Measurements from ENCODE around the gene MACROD2. TPM values are rescaled to one million over a fixed set of nuclear protein-coding genes. Genes with fewer than 3 reads are reported as not detected.
"Not testable (repeated sequence)": the region's sequence is repeated elsewhere in the genome, so short reads cannot be mapped to it uniquely, and the experiment has no call there.

MACROD2 gene
- total RNA-seq, 1 donor from 2014 or later, result 0.13 TPM

DNA sequence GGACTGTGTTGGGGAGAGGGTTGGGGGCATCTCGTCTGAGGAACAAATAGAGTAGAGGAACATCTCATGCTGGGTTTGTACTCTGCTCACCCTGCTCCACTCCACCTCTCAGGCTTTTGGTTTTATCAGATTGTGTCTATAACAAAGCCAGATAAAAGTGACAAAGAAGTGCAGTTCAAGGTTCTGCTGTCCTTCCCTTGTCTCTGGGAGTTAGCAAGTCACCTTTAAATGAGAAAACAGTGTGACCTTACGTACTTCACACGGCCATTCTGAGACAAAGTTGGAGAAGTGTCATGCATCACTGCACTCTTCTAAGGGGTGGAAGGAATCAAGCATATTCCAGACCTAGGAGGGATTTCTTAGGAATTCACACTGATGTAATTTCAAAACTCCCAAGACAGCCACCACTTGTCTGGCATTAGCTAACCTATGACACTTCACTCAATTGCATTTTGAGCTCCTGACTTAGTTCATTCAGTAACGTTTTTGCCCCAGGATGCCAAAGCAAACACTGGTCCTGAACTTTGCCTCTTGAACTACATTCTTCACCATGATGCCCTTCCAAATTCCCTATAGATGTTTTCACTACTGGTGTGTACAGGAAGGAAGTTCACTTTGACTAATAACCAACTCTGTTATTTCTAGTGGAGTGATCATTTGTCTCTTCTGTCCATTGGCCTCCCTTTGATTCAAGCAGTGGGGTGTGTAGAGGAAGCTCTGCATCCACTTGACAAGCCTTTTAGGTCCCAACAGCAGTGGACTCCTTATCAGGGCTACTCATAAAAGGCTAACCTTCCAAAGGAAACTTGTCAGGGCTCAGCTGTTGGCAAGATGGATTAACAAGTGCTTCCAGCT lies 989.7 kb downstream of the MACROD2 start:
- DNase-seq (ENCODE audit: low read depth in 2 of 2), result peak; percentile 80 to 85

DNA sequence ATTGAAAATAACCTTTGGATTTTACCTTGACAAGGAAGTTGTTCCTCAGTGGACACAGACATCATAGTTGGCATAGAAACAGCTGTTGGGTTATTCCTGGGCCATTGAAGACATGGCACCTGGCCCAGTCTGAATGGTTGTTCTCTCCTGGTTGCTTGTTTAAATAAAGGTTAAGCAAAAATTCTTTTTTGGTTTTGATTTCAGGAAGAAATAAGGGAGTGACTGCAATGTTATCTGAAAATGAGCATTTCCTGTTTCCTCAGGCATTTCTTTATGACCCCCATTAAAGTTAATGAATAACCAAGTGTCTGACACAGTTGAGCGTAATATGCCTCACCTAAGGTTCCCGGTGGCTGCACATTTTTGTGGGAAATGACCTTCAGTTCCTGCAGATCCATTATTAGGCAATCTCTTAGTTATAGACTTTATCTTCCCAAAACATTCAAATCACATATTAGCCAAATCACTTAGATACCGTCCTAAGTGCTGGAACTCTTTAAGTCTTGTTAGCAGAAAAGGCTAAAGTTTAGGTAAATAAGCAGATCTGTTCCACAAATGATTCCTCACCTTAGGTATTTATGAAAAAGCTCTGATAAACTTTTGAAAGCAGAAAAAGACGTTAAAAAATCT lies 990.8 kb downstream of the MACROD2 start:
- DNase-seq (ENCODE audit: low read depth in 2 of 2), result peak; percentile 44 to 59

DNA sequence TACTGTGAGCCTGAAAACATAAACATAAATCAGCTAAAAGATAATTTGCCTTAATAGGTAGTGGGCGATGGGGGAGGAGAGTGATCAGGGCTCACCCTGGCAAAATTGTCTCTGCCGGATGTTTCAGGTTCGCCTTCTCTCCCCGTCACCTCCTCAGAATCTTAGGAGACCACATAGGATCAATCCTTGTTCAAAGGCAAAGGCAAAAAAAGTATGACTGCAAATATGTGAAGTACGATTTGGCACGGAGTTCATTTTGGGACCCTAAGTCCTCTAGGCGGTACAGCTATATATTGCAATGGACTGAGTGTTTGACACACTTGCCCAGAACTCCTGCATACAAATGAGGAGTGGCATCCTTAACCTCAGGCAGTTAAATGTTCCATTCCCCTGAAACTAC lies 991.3 kb downstream of the MACROD2 start:
- no peak for DNase-seq (ENCODE audit: low read depth in 2 of 2)

DNA sequence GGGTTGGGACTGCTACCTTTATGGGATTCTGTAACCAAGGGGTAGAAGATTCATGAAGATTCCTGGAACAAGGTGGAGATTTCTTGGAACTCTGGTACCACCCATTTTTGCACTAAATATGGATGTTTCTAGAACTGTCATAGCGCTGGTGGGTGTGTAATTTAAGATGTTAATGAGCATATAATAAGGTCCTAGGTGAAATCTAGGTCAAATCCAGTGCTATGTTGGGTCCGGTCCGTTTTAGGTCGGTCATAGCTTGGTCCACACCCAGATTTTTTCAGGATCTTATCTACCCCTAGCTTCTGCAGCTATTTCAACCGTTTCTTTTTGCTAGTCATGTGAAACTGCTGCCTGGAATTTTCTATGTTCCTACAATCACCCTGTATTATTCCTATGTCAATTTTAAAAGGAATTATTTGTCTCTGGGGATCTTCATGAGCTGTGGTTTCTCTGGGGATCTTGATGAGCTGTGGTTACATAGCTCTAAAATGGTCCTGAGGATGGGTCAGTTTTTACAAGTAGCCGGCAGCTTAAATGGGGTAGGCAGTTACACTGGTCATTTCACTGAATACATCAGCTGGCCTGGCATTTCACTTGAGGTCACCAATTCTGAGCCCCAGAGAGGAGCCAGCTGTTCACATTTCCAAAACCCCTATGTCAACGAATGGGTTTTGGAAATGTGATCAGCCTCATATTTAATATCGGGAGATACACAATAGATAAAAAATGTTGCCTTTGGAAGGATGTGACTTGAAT lies 994.4 kb downstream of the MACROD2 start:
- DNase-seq (ENCODE audit: low read depth in 2 of 2), result no peak

DNA sequence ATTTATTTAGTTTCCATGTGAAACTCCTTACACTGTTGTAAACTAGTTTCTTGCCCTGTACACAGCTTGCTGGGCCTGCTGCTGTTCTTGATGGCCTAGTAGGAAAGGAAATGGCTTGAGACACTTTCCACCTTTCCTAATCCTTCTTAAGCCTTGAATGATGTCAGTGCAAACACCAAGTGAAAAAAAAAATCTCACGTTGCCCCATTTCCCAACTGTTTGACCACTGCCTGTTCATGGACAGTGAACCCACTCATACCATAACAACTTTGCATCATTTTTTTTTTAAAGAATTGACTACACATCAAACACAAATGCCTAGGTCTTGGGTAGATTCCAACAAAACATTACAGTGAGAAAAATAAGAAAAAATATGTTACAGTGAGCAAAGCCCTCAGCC lies 995.7 kb downstream of the MACROD2 start:
- DNase-seq (ENCODE audit: low read depth in 2 of 2), result no peak

DNA sequence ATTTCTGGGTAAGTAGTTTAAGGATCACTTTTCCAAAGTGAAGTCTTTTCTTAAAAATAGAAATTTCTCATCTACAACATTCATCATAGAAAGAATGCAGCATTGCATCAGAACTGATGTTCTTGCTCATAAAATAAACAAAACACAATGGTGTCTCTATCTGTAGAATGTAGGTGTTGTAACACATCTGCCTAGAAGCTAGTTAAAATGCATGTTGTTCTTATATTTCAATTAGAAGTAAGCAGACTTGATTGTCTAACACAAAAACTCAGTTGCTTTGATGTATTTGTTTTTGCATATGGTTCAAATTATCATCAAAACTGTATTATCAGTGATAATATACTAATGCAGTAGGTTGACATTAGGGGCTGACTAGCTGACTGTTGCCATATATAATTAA lies 996.8 kb downstream of the MACROD2 start:
- no peak for DNase-seq (ENCODE audit: low read depth in 2 of 2)

DNA sequence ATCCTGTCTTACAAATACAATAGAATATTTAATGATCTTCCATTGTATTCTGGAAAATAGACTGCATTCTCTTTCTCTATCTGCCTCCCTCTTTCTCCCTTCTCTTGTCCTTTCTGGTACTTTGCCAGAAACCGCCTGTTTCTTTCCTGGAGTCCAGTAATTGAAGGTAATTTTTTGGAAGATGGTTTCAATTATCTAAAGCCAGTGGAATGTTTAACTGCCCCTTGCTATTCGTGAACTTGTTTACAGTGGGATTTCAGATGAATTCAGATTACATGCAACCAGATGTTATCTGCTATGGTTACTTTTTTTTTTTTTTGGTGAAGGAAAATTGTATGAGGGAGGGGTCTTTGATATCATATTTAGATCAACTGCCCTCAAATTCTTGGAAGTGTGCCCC lies 997.6 kb downstream of the MACROD2 start:
- DNase-seq (ENCODE audit: low read depth in 2 of 2), result no peak

DNA sequence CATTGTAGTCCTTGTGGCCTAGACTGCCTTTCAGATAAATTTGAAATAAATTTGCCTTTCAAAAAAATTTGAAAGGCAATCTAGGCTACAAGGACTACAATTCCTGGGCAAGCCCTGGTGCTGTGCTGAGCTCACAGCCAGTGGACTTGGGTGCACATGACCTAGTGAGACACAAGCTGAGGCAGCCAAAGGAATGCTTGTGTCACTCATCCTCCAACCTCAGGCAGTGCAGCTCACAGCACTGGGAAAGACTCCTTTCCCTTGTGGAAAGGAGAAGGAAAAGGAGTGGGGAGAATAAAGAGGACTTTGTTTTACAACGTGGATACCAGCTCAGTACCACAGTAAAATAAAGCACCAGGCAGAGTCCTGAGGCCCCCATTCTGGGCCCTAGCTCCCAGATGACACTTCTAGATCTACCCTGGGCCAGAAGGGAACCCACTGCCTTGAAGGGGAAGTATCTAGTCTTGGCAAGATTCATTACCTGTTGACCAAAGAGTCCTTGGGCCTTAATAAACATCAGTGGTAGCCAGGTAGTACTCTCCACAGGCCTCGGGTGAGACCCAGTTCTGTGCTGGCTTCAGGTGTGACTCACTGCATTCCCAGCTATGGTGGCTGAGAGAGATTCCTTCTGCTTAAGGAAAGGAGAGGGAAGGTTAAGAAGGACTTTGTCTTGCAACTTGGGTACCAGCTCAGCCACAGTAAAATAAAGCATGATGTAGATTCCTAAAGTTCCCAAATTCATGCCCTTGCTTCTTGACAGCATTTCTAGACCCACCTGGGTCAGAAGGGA lies 1001.8 kb downstream of the MACROD2 start:
- DNase-seq (ENCODE audit: low read depth in 2 of 2), result no peak

DNA sequence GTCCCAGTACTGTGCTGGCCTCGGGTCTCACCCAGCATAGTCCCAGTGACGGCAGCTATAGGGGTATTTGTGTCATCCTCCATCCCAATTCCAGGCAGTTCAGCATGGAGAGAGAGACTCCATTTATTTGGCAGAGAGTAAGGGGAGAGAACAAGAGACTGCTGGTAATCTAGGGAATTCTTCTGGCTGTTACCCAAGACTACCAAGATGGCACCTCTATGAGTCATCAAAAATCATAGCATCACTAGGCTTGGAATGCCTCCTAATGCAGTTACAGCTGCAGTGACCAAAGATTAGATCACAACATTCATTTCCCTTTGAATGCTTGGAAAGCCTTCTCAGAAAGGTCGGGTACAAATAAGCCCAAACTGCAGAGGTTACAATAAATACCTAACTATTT lies 1002.5 kb downstream of the MACROD2 start:
- peak in 1 of 2 donors; percentile 43 for DNase-seq (ENCODE audit: low read depth in 2 of 2)

DNA sequence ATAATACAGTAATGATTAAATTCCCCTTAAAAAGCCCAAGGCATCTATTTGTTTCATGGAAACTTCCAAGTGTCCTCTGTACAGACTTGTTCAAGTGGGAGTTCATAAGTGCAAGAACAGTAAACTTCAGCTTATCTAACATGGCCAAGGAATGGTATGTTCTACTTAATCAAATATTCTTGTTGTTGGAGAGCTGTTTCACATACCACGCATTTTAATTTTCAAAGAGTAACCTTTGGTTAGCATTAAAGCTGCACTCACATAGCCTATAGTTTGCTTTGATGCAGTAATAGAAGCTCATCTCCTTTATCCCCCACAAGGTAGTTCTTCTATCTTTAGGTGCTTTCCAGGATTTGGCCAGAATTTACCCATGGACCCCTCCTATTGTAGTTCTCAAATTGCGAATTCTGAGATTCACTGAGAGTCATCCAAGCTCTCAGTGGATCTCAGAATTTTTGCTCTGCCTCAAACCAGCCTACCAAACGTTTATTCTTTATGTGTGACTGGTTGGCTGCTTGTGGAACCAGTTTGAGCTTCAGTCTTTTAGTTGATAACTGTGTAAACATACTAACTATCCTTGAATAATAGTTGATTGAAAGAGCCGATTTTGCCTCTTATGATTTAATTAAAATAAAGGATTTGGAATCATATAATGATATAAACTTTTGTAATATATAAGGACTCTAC lies 1010.1 kb downstream of the MACROD2 start:
- DNase-seq (ENCODE audit: low read depth in 2 of 2), result no peak

DNA sequence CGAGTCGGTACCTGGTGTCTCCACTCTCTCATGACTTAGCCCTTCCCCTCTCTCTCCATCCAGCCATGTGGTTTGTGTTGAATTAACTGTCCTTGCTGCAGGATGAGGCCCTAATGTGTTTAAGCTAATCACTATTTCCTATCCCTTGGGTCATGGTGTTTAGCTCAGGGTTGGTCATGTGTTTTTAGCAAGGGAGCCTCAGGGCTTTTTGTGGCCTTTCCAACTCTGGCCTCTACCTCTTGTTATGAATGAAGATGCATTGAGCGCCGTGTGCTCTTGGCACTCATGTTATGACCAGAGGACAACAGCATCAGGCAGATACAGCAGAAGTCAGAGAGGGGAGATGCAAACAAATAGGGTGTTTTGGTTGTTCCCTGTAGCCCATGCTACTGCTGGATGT lies 1016.3 kb downstream of the MACROD2 start:
- no peak for DNase-seq (ENCODE audit: low read depth in 2 of 2)

DNA sequence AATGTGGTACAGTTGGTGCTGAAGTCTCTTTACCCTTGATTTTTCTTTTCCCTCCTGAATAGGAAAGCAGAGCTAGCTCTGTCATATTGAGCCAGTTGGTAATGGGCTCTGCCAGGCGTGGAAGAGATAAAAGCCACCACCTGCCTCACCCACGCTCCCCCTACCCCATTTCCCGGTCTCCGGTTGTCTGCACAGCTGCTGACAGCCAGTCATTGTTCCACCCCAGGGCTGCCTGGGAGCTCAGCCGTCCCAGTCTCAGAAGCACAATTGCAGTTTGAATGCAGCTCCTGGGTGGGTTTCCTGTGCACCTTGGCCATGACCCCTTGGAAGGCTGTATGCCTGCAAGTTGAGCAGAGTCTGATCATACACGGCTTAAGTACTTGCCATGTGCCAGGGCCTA lies 1017.2 kb downstream of the MACROD2 start:
- no peak for DNase-seq (ENCODE audit: low read depth in 2 of 2)

DNA sequence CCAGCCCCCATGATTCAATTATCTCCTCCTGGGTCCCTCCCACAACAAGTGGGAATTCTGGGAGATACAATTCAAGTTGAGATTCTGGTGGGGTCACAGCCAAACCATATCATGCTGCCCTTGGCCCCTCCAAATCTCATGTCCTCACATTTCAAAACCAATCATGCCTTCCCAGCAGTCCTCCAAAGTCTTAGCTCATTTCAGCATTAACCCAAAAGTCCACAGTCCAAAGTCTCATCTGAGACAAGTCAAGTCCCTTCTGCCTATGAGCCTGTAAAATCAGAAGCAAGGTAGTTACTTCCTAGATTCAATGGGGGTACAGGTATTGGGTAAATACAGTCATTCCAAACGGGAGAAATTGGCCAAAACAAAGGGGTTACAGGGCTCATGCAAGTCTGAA lies 1021.6 kb downstream of the MACROD2 start:
- DNase-seq (ENCODE audit: low read depth in 2 of 2), result not testable (repeated sequence)

DNA sequence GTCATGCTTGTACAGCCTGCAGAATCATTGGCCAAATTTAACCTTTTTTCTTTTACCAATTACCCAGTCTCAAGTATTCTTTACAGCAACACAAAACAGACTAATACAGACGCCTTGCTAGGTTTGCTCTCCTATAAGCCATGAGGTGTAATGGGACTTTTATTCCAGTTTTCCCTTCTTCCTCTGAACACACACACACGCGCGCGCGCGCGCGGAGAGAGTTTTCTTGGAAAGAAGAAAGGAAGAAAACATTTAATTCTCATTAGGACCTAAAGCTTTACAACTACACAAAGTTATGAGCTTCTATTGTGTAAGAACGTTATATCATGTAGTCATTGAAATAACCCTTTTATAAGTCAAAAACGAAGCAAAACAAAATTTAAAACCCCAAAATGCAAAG lies 1023.6 kb downstream of the MACROD2 start:
- DNase-seq (ENCODE audit: low read depth in 2 of 2), result no peak

DNA sequence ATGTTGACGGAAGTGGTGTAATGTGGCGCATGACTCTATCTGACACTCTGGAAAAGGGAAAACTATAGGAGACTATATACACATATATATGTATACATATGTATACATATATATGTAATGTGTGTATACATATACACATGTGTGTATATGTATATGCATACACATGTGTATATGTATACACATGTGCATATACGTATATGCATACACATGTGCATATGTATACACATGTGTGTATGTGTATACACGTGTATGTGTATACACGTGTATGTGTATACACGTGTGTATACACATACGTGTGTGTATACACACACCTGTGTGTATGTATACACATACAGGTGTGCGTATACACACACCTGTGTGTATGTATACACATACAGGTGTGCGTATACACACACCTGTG lies 1025.5 kb downstream of the MACROD2 start:
- no peak for DNase-seq (ENCODE audit: low read depth in 2 of 2)

DNA sequence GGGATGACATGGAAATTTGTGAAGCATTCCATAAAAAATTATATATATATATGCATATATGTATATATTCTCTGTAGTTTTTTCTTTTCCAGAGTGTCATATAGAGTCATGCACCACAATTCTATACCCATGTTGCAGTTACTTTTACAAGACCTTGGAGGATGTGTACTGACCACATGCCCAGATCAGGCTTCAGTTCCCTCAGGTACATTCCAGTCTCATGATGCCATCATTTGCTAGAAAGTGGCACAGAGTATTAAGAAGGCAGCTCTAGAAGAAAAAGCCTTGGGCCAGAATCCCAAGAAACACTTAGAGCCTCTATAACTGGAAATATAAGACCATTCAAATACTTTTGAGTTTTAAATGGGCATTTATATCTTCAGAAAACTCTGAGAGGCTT lies 1027.6 kb downstream of the MACROD2 start:
- DNase-seq (ENCODE audit: low read depth in 2 of 2), result no peak

DNA sequence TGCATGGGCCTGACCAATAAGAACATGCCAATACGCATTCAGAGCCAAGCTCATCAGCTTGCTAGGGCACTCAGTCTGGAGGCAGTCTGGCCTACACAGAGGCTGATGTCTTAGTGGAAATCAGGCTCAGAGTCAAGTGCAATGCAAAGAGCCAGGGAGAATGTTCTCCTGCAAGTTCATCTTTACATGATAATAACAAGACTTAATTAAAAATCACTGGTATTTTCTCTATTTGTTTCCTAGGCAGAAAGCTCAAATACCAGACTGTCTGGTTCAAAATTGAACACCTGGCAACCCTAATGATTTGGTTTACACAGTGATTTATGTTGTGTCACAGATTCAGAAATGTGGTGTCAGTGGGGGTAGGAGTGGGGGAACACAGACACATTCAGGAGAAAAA lies 1031.4 kb downstream of the MACROD2 start:
- no peak for DNase-seq (ENCODE audit: low read depth in 2 of 2)

DNA sequence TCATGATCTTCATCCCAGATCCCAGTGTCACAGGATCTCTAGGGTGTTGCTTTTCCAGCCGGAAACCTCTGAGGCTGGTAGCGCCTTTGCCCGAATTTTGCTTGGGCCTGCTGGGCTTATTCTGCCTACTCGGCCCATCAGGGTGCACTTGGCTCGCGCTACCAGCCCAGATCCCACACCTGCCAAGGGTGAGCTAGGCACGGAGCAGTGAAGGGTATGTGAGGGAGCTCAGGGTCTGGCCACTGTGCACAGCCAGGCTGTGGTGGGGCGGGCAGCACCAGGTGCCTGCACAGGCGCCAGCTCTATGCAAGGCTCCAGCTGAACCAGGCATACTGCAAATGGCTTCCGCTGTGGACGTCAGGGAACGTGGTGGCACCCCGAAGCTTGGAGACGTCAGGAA lies 1035.5 kb downstream of the MACROD2 start:
- DNase-seq (ENCODE audit: low read depth in 2 of 2), result no peak

DNA sequence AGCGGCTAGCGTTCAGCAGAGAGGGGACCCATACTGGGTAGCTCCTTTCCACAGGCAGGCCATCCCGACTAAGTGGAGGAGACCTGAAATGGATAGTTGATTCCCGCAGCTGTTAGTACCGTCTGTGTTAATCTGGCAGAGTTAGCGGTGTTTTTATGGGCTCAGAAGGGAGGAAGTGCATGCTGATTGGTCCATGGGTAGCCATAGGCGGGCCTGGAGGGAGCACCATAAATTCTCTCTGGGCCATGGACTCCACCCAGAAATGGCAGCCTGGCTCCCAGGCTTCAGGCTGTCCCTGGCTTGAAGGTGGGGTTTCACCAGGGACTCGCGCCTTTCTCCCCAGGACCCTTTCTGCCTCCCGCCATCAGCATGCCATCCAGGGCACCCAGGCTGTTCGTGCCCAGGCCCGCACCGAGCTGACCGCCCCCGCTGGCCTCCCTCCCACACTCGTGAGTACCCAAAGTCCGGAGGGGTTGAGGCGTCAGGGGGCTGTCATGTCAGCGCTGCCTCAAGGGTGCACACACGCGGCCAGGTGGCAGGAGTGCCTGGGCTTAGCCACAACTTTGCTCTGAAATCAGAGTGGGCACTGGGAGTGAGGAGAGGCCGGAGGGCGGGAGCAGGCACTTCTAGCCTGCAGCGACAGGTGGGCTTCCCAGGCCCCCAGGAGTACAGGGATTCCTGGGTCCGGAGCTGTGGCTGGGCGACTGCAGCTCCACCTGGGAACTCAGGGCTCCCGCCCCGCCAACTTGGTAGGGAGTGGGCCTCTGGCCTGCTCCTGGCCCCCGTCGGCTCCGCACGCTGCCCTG lies 1036.4 kb downstream of the MACROD2 start:
- no peak for DNase-seq (ENCODE audit: low read depth in 2 of 2)

DNA sequence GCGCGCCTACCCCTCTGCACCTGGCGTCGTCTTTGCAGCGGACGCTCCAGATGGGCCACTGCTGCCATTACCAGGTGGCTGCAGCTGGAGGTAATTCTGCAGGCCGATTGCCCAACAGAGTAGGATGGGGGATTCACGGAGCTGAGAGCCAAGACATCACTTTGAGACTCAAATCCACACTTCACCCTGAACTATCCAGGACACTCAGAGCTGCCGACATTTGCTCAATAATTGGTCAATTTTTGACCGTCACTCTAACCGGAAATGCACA lies 1037.0 kb downstream of the MACROD2 start:
- DNase-seq (ENCODE audit: low read depth in 2 of 2), result no peak
